OCI-LY1 (cell line): ENCODE data around the gene SPATA21.

Experiments
- H2AFZ ChIP-seq: fragments of 200-600 bp; sonication (generic), shearing (Covaris generic); 2 replicates; pipeline ENCODE4 v1.6.0; 2014; ENCODE audit warnings: antibody characterized with exemption, mild to moderate bottlenecking, low read length
- H3F3A ChIP-seq: fragments of 200-600 bp; sonication (generic), shearing (Covaris generic); 2 replicates; pipeline ENCODE4 v1.6.0; 2014; ENCODE audit warnings: mild to moderate bottlenecking, antibody characterized with exemption, low read length, moderate library complexity; ENCODE audit not compliant: insufficient read depth
- H3K27ac ChIP-seq: fragments of 200-600 bp; sonication (generic); 2 replicates; pipeline ENCODE4 v1.5.1; 2014; ENCODE audit warnings: low read length, mixed run types, mild to moderate bottlenecking, low read depth; ENCODE audit not compliant: poor library complexity, severe bottlenecking
- H3K27me3 ChIP-seq: fragments of 200-600 bp; sonication (generic); 2 replicates; pipeline ENCODE4 v1.6.0; 2014; ENCODE audit warnings: antibody characterized with exemption, mild to moderate bottlenecking, low read length, moderate library complexity; ENCODE audit not compliant: insufficient read depth
- H3K36me3 ChIP-seq: fragments of 200-600 bp; sonication (generic); 2 replicates; pipeline ENCODE4 v1.6.1; 2014; ENCODE audit warnings: mild to moderate bottlenecking, antibody characterized with exemption, low read length, moderate library complexity, mixed read lengths; ENCODE audit not compliant: insufficient read depth
- H3K4me1 ChIP-seq: fragments of 200-600 bp; sonication (generic); 2 replicates; pipeline ENCODE4 v1.5.1; 2014; ENCODE audit warnings: mild to moderate bottlenecking, low read length, moderate library complexity; ENCODE audit not compliant: insufficient read depth, severe bottlenecking
- H3K4me2 ChIP-seq: fragments of 200-600 bp; sonication (generic), shearing (Covaris generic); 2 replicates; pipeline ENCODE4 v1.6.1; 2014; ENCODE audit warnings: low read length
- H3K4me3 ChIP-seq: fragments of 200-600 bp; sonication (generic); 2 replicates; pipeline ENCODE4 v1.5.1; 2014; ENCODE audit warnings: low read length, low read depth, mild to moderate bottlenecking, mixed read lengths; ENCODE audit not compliant: poor library complexity, severe bottlenecking
- H3K79me2 ChIP-seq: fragments of 200-600 bp; shearing (Covaris generic); 2 replicates; pipeline ENCODE4 v1.6.1; 2016; ENCODE audit warnings: mixed run types, low read length, mixed read lengths; ENCODE audit not compliant: insufficient read depth
- H3K9ac ChIP-seq: fragments of 200-600 bp; sonication (generic), shearing (Covaris generic); 2 replicates; pipeline ENCODE4 v1.6.1; 2014; ENCODE audit warnings: mild to moderate bottlenecking, low read length, mixed read lengths
- H3K9me2 ChIP-seq: fragments of 200-600 bp; sonication (generic), shearing (Covaris generic); 2 replicates; pipeline ENCODE4 v1.6.1; 2014; ENCODE audit warnings: low read depth, mild to moderate bottlenecking, low read length, mixed read lengths
- H3K9me3 ChIP-seq: fragments of 200-600 bp; shearing (Covaris generic); 2 replicates; pipeline ENCODE4 v1.6.1; 2014; ENCODE audit warnings: low read length, mixed read lengths
- H4K20me1 ChIP-seq: fragments of 200-600 bp; sonication (generic), shearing (Covaris generic); 2 replicates; pipeline ENCODE4 v1.6.0; 2016; ENCODE audit warnings: mild to moderate bottlenecking, low read length; ENCODE audit not compliant: insufficient read depth
- EZH2 ChIP-seq: fragments of 200-600 bp; sonication (generic), shearing (Covaris generic); IDR thresholded peaks from 2 replicates; pipeline ENCODE4 v1.8.0; 2017; ENCODE audit warnings: borderline replicate concordance, mixed run types, mild to moderate bottlenecking, antibody characterized with exemption, low read length, moderate library complexity, mixed read lengths
- TF ChIP-seq, protein P1 (sequence below): fragments of 200-600 bp; sonication (generic), shearing (Covaris generic); IDR thresholded peaks from 2 replicates; pipeline ENCODE4 v1.5.1; 2017; ENCODE audit warnings: mild to moderate bottlenecking, antibody characterized with exemption, low read length, moderate library complexity, mixed read lengths

The SPATA21 gene

DNA sequence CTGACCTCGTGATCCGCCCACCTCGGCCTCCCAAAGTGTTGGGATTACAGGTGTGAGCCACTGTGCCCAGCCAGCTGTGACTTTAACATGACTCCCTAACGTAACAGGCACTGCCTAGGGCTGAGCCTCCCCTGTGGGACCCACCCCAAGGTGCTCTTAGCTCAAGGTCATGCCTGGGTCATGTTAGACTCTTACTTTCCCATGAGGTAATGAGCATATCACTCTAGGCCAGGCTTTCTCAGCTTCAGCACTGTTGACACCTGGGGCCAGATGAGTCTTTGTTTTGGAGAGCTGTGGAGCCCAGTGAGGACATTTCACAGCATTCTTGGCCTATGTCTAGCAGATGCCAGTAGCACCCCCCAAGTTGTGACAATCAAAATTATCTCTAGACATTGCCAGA, 7.8 kb upstream of the SPATA21 start:
- no peaks in the 10 kb centered on the region for H3K9me2 ChIP-seq
- TF ChIP-seq, protein P1, sequence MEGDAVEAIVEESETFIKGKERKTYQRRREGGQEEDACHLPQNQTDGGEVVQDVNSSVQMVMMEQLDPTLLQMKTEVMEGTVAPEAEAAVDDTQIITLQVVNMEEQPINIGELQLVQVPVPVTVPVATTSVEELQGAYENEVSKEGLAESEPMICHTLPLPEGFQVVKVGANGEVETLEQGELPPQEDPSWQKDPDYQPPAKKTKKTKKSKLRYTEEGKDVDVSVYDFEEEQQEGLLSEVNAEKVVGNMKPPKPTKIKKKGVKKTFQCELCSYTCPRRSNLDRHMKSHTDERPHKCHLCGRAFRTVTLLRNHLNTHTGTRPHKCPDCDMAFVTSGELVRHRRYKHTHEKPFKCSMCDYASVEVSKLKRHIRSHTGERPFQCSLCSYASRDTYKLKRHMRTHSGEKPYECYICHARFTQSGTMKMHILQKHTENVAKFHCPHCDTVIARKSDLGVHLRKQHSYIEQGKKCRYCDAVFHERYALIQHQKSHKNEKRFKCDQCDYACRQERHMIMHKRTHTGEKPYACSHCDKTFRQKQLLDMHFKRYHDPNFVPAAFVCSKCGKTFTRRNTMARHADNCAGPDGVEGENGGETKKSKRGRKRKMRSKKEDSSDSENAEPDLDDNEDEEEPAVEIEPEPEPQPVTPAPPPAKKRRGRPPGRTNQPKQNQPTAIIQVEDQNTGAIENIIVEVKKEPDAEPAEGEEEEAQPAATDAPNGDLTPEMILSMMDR, result no peak
- TF ChIP-seq EZH2, result no peak
- H3K36me3 ChIP-seq, result peaks cover 54% of the 10 kb centered on the region; the same call in 1 of the 2 replicates
- H3K9me3 ChIP-seq, result no peaks in the 10 kb centered on the region
- no peak overlapping the region for H2AFZ ChIP-seq
- H3F3A ChIP-seq, result no peaks in the 10 kb centered on the region
- peaks cover 7% of the 10 kb centered on the region; the same call in 1 of the 2 replicates for H3K79me2 ChIP-seq
- H3K27me3 ChIP-seq, result no peaks in the 10 kb centered on the region
- H4K20me1 ChIP-seq, result no peaks in the 10 kb centered on the region
- no peak overlapping the region for H3K4me2 ChIP-seq
- H3K27ac ChIP-seq, result no peak overlapping the region
- H3K4me1 ChIP-seq, result peaks cover 23% of the 10 kb centered on the region
- H3K4me3 ChIP-seq, result no peak overlapping the region
- no peak overlapping the region for H3K9ac ChIP-seq

DNA sequence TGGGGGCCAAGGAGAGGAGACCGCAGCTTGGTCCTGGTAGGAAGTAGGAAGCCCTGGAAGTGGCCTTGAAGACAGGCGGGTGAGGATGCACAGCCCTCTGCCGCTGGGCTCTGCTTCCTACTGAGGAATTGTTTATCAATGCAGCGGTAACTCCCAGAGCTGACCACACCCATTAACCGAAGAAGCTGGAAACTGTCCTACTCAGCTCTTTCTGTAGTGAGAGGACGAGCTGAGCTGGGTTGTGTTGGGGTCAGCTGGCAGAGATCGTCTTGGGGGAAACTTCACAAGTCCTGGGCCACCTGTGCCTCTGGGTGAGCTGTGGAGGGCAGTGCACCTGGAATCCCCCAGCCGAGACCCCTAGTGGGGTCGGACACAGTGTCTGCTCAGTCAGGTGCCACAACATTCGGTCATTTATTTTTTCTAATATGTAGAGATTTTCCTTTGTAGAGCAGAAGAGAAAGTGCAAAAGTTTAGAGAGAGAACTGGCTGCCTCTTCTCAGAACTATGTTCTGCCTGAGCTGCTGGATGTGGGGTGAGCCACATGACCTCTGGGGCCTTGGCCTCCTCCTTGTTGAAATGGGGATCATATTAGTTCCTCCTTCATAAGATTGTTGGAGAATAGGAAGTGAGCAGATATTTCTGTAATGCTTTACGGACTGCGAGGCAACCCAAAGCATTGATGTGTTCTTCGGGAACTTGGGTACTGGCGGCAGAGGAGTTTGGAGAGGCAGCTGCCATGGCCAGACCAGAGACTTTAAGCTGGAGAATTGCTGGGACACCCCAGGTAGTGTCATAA, 6.9 kb upstream of the SPATA21 start:
- H2AFZ ChIP-seq, result no peak overlapping the region
- peaks cover 28% of the 10 kb centered on the region for H3K4me1 ChIP-seq
- H3K36me3 ChIP-seq, result peaks cover 45% of the 10 kb centered on the region; the same call in 1 of the 2 replicates
- no peak overlapping the region for H3K4me2 ChIP-seq
- H3K9ac ChIP-seq, result no peak overlapping the region
- H3K9me2 ChIP-seq, result no peaks in the 10 kb centered on the region
- H3K27me3 ChIP-seq, result no peaks in the 10 kb centered on the region
- peaks cover 7% of the 10 kb centered on the region; the same call in 1 of the 2 replicates for H3K79me2 ChIP-seq
- no peaks in the 10 kb centered on the region for H4K20me1 ChIP-seq
- no peaks in the 10 kb centered on the region for H3F3A ChIP-seq
- no peaks in the 10 kb centered on the region for H3K9me3 ChIP-seq
- no peak overlapping the region for H3K27ac ChIP-seq
- TF ChIP-seq, protein P1, result no peak
- TF ChIP-seq EZH2, result no peak
- H3K4me3 ChIP-seq, result no peak overlapping the region

DNA sequence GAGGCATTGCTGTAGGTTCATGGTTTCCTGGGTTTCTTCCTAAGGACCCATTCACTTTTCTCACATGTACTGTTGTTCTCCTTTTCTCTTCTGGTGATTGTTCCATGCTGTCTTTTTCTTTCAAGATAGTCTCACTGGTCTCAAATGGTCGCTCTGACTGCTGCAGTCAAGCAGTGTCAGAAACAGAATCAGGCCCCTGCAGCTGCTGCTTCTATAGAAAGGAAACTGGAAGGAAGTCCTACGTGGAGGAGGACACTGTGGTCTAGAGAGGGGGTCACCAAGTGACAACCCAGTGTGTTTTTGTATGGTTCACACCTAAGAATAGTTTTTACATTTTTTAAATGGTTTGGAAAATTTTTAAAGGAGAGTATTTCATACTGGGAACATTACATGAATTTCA, 5.7 kb upstream of the SPATA21 start:
- no peaks in the 10 kb centered on the region for H3F3A ChIP-seq
- no peak overlapping the region for H3K27ac ChIP-seq
- no peaks in the 10 kb centered on the region for H3K27me3 ChIP-seq
- H3K4me1 ChIP-seq, result peaks cover 28% of the 10 kb centered on the region
- H3K79me2 ChIP-seq, result peaks cover 7% of the 10 kb centered on the region; the same call in 1 of the 2 replicates
- TF ChIP-seq EZH2, result no peak
- TF ChIP-seq, protein P1, result no peak
- H4K20me1 ChIP-seq, result no peaks in the 10 kb centered on the region
- H3K9me2 ChIP-seq, result no peaks in the 10 kb centered on the region
- H3K9ac ChIP-seq, result no peak overlapping the region
- no peak overlapping the region for H3K4me3 ChIP-seq
- H3K4me2 ChIP-seq, result no peak overlapping the region
- H3K36me3 ChIP-seq, result peaks cover 33% of the 10 kb centered on the region; the same call in 1 of the 2 replicates
- no peaks in the 10 kb centered on the region for H3K9me3 ChIP-seq
- no peak overlapping the region for H2AFZ ChIP-seq
